Activated CD4-positive, alpha-beta T cell treated with anti-CD3 and anti-CD28 coated beads for 48 hours (primary cell): Measurements from ENCODE around the gene THSD7A.

Experiments used
- DNase-seq: peaks from one replicate; pipeline ENCODE4 v3.0.0-alpha.2; 2020

The THSD7A gene

GRCh38 chr7:11505471-11505985, 326.5 kb downstream of the THSD7A start:
- no peak for DNase-seq

- no peak for DNase-seq
Observed at GRCh38 chr7:11492307-11492706, 339.7 kb downstream of the THSD7A start.

- DNase-seq: no peak
Observed at GRCh38 chr7:11491811-11492210, 340.2 kb downstream of the THSD7A start.

GRCh38 chr7:11489280-11489679, 342.7 kb downstream of the THSD7A start:
- no peak for DNase-seq

- no peak for DNase-seq
Observed at GRCh38 chr7:11486271-11486670, 345.7 kb downstream of the THSD7A start.

- no peak for DNase-seq
Observed at GRCh38 chr7:11485636-11486035, 346.4 kb downstream of the THSD7A start.

- no peak for DNase-seq
Observed at GRCh38 chr7:11480143-11480542, 351.9 kb downstream of the THSD7A start.

GRCh38 chr7:11478882-11479281, 353.1 kb downstream of the THSD7A start:
- DNase-seq: no peak

- no peak for DNase-seq
Observed at GRCh38 chr7:11478426-11478825, 353.6 kb downstream of the THSD7A start.

GRCh38 chr7:11474902-11475585, 357.0 kb downstream of the THSD7A start:
- no peak for DNase-seq

GRCh38 chr7:11473807-11474424, 358.1 kb downstream of the THSD7A start:
- DNase-seq: no peak

- no peak for DNase-seq
Observed at GRCh38 chr7:11473220-11473619, 358.8 kb downstream of the THSD7A start.

- DNase-seq: no peak
Observed at GRCh38 chr7:11472646-11473045, 359.4 kb downstream of the THSD7A start.

GRCh38 chr7:11471255-11471654, 360.7 kb downstream of the THSD7A start:
- DNase-seq: no peak

GRCh38 chr7:11469028-11469745, 362.8 kb downstream of the THSD7A start:
- DNase-seq: no peak

- no peak for DNase-seq
Observed at GRCh38 chr7:11466517-11467105, 365.4 kb downstream of the THSD7A start.

- DNase-seq: no peak
Observed at GRCh38 chr7:11464624-11465023, 367.4 kb downstream of the THSD7A start.

GRCh38 chr7:11461946-11462345, 370.1 kb downstream of the THSD7A start:
- DNase-seq: no peak

GRCh38 chr7:11458736-11459483, 373.1 kb downstream of the THSD7A start:
- DNase-seq: no peak

- DNase-seq: no peak
Observed at GRCh38 chr7:11457419-11457818, 374.6 kb downstream of the THSD7A start.

GRCh38 chr7:11456574-11456973, 375.4 kb downstream of the THSD7A start:
- no peak for DNase-seq

GRCh38 chr7:11452476-11452875, 379.5 kb downstream of the THSD7A start:
- no peak for DNase-seq

- DNase-seq: no peak
Observed at GRCh38 chr7:11450281-11450680, 381.7 kb downstream of the THSD7A start.
